GM12865 (cell line): ENCODE data around the gene BRIX1.

Experiments used
- DNase-seq: peaks from one replicate; pipeline ENCODE4 v3.0.0; 2010; ENCODE audit warnings: low read depth
- H3K4me3 ChIP-seq: 2 replicates; pipeline ENCODE4 v1.5.1; 2011; ENCODE audit warnings: mild to moderate bottlenecking, low read depth, low read length, control low read depth
- TF ChIP-seq, protein P1 (sequence below): IDR thresholded peaks from 2 replicates; pipeline ENCODE4 v1.5.1; 2011; ENCODE audit warnings: low read length, control low read depth, low read depth, inconsistent platforms; ENCODE audit not compliant: insufficient read depth; ENCODE audit errors: missing control alignments

Gene BRIX1

DNA sequence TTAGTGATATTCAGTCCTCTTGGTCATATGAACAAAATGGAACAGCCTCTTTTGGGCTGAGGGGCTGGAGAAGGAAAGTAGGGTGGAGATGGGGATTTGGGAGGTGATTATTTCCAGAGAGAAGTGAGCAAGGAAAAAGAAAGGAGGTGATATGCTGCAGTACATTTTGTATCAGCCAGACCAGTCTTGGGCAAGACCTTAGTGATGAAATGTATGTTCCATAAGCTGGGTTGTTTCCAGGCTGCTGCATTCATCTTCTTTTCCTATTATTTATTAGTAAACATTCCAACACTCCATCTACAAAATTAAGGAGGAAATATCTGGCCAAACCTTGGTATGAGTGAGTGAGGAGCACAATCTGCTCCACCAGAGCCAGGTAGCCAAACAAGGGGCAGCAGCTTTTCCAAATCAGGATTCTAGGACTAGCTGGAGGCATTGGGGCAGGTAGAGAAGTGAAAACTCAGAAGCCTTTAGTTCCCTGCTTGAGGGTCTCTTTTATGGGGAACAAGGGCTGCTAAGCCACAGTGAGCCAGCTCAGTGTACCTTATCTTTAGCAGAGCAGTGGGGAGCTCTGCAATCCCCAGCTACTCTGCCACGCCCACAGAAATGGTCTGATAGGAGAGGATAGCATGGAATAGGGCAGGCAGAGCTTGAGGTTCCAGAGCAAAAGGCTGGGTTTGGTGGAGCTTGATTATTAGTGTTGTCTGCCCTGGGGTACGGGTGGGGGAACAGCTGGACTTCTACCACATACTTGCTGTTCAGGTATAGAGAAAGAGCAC is 19.7 kb upstream of the BRIX1 start:
- TF ChIP-seq, protein P1, sequence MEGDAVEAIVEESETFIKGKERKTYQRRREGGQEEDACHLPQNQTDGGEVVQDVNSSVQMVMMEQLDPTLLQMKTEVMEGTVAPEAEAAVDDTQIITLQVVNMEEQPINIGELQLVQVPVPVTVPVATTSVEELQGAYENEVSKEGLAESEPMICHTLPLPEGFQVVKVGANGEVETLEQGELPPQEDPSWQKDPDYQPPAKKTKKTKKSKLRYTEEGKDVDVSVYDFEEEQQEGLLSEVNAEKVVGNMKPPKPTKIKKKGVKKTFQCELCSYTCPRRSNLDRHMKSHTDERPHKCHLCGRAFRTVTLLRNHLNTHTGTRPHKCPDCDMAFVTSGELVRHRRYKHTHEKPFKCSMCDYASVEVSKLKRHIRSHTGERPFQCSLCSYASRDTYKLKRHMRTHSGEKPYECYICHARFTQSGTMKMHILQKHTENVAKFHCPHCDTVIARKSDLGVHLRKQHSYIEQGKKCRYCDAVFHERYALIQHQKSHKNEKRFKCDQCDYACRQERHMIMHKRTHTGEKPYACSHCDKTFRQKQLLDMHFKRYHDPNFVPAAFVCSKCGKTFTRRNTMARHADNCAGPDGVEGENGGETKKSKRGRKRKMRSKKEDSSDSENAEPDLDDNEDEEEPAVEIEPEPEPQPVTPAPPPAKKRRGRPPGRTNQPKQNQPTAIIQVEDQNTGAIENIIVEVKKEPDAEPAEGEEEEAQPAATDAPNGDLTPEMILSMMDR = no peak
- no peak overlapping the region for H3K4me3 ChIP-seq
- DNase-seq = no peak

DNA sequence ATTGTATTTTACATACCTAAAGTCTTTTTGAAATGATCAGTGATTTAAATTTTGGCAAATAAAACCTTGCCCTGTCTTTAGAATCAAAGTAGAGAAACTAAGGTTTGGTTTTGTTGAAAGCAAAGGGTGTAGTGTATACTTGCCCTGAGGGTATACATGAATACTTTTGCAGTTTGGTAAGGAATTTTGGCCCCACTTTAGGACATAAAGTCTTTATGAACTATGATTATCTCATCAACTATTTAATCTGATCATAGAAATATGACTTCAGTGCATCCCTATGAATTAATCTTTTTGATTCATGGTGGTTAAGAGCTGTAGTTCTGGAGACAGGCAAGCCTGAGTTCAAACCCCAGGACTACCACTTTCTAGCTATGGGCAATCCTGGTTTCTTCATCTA is 17.9 kb upstream of the BRIX1 start:
- DNase-seq = no peak
- TF ChIP-seq, protein P1 = no peak
- no peak overlapping the region for H3K4me3 ChIP-seq

DNA sequence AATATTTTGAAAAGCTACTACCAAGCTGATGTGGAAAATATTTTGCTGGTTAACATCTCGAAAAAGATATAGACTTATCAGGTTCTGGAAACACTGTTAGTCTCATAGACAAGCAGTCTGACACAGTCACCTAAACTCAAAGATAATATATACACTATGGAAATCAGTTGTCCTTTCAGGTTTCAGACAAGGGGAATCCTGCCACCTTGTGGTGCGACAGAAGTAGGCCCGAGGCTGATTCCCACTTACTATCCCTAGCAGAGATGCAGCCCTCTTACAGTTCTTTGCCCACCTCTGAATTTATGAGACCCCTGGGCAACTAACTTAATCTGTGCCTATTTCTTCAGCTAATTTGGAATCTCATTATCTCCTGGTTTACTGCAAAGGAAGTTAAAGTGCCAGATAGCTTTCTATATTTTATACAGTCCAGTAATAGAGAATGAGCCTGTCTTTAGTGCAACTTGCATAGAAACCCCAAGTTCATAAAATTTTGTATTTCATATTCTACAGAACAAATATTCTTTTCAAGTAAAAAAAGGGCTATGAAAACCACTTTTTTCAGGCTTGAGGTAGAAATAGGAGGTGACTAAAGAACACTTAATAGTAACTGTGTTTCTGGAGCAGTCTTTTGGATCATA is 17.1 kb upstream of the BRIX1 start:
- no peak overlapping the region for H3K4me3 ChIP-seq
- DNase-seq = peak; percentile 79
- TF ChIP-seq, protein P1 = peak; percentile 78

DNA sequence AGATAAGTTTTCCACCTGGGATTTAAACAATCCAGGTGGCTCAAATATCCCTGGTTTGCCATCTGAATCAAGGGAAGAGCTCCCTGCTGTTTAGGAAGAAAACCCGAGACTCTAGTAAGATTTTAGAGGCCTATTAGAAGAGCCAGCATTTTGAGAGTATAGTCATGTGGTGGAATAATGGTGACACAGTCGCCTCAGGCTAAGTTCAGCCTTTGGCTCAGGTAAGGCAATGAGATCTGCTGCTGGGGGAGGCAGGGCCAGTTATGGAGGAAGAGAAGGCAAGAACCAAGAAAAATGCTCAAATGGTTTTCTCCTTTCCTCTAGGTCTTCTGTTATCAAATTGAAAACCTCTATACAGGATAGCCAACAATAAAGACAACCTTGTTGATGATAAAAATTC is 16.4 kb upstream of the BRIX1 start:
- no peak for DNase-seq
- TF ChIP-seq, protein P1 = no peak

DNA sequence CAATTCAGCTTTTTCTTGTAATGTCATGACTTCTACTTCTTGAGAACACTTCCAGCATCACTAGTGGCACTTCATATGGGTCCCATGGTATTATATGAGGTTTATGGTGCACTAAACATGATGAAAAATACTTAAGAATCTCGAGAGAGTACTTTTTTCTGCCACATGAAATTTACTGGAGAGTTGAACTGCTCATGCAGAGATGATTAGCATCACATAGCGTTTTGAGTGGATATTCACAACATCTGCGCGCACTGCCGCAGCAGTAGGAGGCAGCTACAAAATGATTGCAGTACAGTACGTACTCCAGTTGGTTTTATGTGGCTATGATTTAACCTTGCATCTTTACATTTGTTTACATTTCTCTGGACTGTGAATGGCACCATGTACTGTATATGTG is 14.9 kb upstream of the BRIX1 start:
- no peak overlapping the region for H3K4me3 ChIP-seq
- TF ChIP-seq, protein P1 = no peak
- DNase-seq = no peak

More for the DNA sequence above, 16.4 kb upstream of the BRIX1 start:
- no peak overlapping the region for H3K4me3 ChIP-seq

DNA sequence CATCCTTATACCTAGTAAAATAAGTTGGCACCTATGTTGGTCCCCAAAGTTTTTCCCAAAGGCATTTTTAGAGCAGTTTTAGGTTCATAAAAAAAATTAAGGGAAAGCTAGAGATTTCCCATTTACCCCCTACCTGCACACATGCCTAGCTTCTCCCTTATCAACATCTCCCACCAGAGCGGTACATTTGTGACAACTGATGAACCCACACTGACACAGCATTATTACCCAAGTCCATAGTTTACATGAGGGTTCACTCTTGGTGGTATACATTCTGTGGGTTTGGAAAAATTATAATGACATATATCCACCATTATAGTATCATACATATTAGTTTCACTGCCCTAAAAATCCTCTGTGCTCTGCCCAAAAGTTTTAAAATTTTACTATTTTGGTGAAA is 12.3 kb upstream of the BRIX1 start:
- no peak for DNase-seq
- no peak overlapping the region for H3K4me3 ChIP-seq
- TF ChIP-seq, protein P1 = no peak
